HG02588 (cell line): ENCODE measurements around the gene MRPS33.
"Not testable (repeated sequence)": the region's sequence is repeated elsewhere in the genome, so short reads cannot be mapped to it uniquely, and the experiment has no call there.

Source experiments
- ATAC-seq: cut with Tn5 transposase; IDR thresholded peaks from one replicate; pipeline ENCODE4 v1.9.1; 2021; ENCODE audit warnings: mild to moderate bottlenecking, moderate library complexity; ENCODE audit not compliant: unreplicated experiment

Gene MRPS33

GRCh38 chr7:140956997-140957396, 57.8 kb downstream of the MRPS33 start:
- not testable (repeated sequence) for ATAC-seq
